HG03066 (cell line): Measurements from ENCODE around the gene COX18.

ENCODE experiments used
- ATAC-seq: cut with Tn5 transposase; IDR thresholded peaks from one replicate; pipeline ENCODE4 v1.9.1; 2021; ENCODE audit warnings: low read depth; ENCODE audit not compliant: unreplicated experiment

Gene COX18

GRCh38 chr4:73053974-73054480 is 15.5 kb downstream of the COX18 start:
- no peak for ATAC-seq

GRCh38 chr4:73053076-73053475 is 16.4 kb downstream of the COX18 start:
- no peak for ATAC-seq

GRCh38 chr4:73051625-73052024 is 17.9 kb downstream of the COX18 start:
- no peak for ATAC-seq

- ATAC-seq: no peak
Observed at GRCh38 chr4:73045879-73046278, 23.6 kb downstream of the COX18 start.

GRCh38 chr4:73037057-73037456 is 32.5 kb downstream of the COX18 start:
- ATAC-seq: no peak

- ATAC-seq: no peak
Observed at GRCh38 chr4:73036123-73036522, 33.4 kb downstream of the COX18 start.

GRCh38 chr4:73034896-73035295 is 34.6 kb downstream of the COX18 start:
- no peak for ATAC-seq

- ATAC-seq: no peak
Observed at GRCh38 chr4:73028621-73029020, 40.9 kb downstream of the COX18 start.

GRCh38 chr4:73021634-73022033 is 47.9 kb downstream of the COX18 start:
- no peak for ATAC-seq

GRCh38 chr4:73019462-73020047 is 50.0 kb downstream of the COX18 start:
- no peak for ATAC-seq

GRCh38 chr4:73018595-73018994 is 50.9 kb downstream of the COX18 start:
- no peak for ATAC-seq

- ATAC-seq: no peak
Observed at GRCh38 chr4:73013310-73013709, 56.2 kb downstream of the COX18 start.

- no peak for ATAC-seq
Observed at GRCh38 chr4:73012673-73013072, 56.8 kb downstream of the COX18 start.

GRCh38 chr4:73011629-73011985 is 57.9 kb downstream of the COX18 start:
- no peak for ATAC-seq

GRCh38 chr4:73010789-73011628 is 58.5 kb downstream of the COX18 start:
- no peak for ATAC-seq

GRCh38 chr4:73007526-73008100 is 61.9 kb downstream of the COX18 start:
- no peak for ATAC-seq

GRCh38 chr4:73006286-73006990 is 63.1 kb downstream of the COX18 start:
- ATAC-seq: peak; percentile 73

- ATAC-seq: no peak
Observed at GRCh38 chr4:73005514-73005913, 64.0 kb downstream of the COX18 start.
